HTR-8/SVneo (cell line): ENCODE results near the gene WDHD1.
A peak's percentile ranks its signal among the peaks of the same experiment; 100 is the strongest.
"Not testable (repeated sequence)": the region's sequence is repeated elsewhere in the genome, so short reads cannot be mapped to it uniquely, and the experiment has no call there.

Experiments used
- DNase-seq: peaks from one replicate; pipeline ENCODE4 v3.0.0; 2011; ENCODE audit warnings: low spot score, mixed read lengths; ENCODE audit not compliant: insufficient read length
- FAIRE-seq: peaks from 2 replicates; lab custom pipeline; 2011; peaks lifted over from hg19 to GRCh38; lab: Jason Lieb, UNC

WDHD1 gene

GRCh38 chr14:55026793-55027561 lies at the start of gene WDHD1, which contains the start of gene SOCS4:
WDHD1 (minus strand) TSS chr14:55027099; CDS start chr14:55026787, 312 bp downstream.
SOCS4 (plus strand) TSS chr14:55027236; CDS start chr14:55043042, 15,806 bp downstream.
- DNase-seq, result peak; percentile 99
- peak; percentile 100 for FAIRE-seq

- FAIRE-seq (peak; percentile 64), DNase-seq (no peak)
Observed at GRCh38 chr14:55075628-55076175, 48.8 kb upstream of the WDHD1 start.

GRCh38 chr14:55074662-55075061 lies 47.8 kb upstream of the WDHD1 start:
- FAIRE-seq, result peak; percentile 68
- no peak for DNase-seq

- DNase-seq (no peak), FAIRE-seq (no peak)
Observed at GRCh38 chr14:55073856-55074255, 47.0 kb upstream of the WDHD1 start.

GRCh38 chr14:55071870-55072640 lies 45.2 kb upstream of the WDHD1 start:
- peak; percentile 76 for FAIRE-seq
- DNase-seq, result no peak

GRCh38 chr14:55070981-55071411 lies 44.1 kb upstream of the WDHD1 start:
- peak; percentile 28 for FAIRE-seq
- no peak for DNase-seq

- FAIRE-seq (peak; percentile 72), DNase-seq (no peak)
Observed at GRCh38 chr14:55066223-55066622, 39.3 kb upstream of the WDHD1 start.

GRCh38 chr14:55065411-55065810 lies 38.5 kb upstream of the WDHD1 start:
- DNase-seq, result no peak
- peak; percentile 69 for FAIRE-seq

- not testable (repeated sequence) for DNase-seq, FAIRE-seq
Observed at GRCh38 chr14:55064896-55065295, 38.0 kb upstream of the WDHD1 start.

GRCh38 chr14:55062517-55063351 lies 35.8 kb upstream of the WDHD1 start:
- no peak for DNase-seq
- FAIRE-seq, result peak; percentile 85

GRCh38 chr14:55059333-55059732 lies 32.4 kb upstream of the WDHD1 start:
- no peak for FAIRE-seq
- no peak for DNase-seq

- DNase-seq (no peak), FAIRE-seq (no peak)
Observed at GRCh38 chr14:55057919-55058318, 31.0 kb upstream of the WDHD1 start.

- DNase-seq (no peak), FAIRE-seq (no peak)
Observed at GRCh38 chr14:55054098-55054497, 27.2 kb upstream of the WDHD1 start.

GRCh38 chr14:55053500-55053899 lies 26.6 kb upstream of the WDHD1 start:
- FAIRE-seq (no peak), DNase-seq (no peak)

GRCh38 chr14:55053018-55053417 lies 26.1 kb upstream of the WDHD1 start:
- FAIRE-seq, result no peak
- DNase-seq, result no peak

- no peak for DNase-seq
Observed at GRCh38 chr14:55052269-55052930, 25.5 kb upstream of the WDHD1 start.

GRCh38 chr14:55051423-55052268 lies 24.7 kb upstream of the WDHD1 start, which contains the start of gene MAPK1IP1L:
MAPK1IP1L (plus strand) TSS chr14:55051647; CDS start chr14:55061684, 10,037 bp downstream.
- DNase-seq (peak; percentile 99), FAIRE-seq (peak; percentile 99)

More at GRCh38 chr14:55052269-55052930, 25.5 kb upstream of the WDHD1 start:
- peak; percentile 66 for FAIRE-seq

GRCh38 chr14:55051165-55051422 lies 24.2 kb upstream of the WDHD1 start:
- FAIRE-seq, result no peak
- DNase-seq, result no peak
